HepG2 (cell line): Measurements from ENCODE around the gene GALNT17.

Experiments used
- CEBPZ ChIP-seq: IDR thresholded peaks from 2 replicates; pipeline ENCODE4 v1.6.1; 2012; ENCODE audit warnings: low read length, improper control_type of control experiment
- EZH2 ChIP-seq: conservative IDR thresholded peaks from 2 replicates; pipeline ENCODE4 v1.6.1; 2012; ENCODE audit warnings: mild to moderate bottlenecking, low read depth, low read length, moderate library complexity
- FOXJ3 ChIP-seq: sonication (generic); formaldehyde crosslinking; IDR thresholded peaks from 2 replicates; pipeline ENCODE4 v1.4.0; 2020; ENCODE audit warnings: missing genetic modification reagents, mild to moderate bottlenecking, borderline replicate concordance
- MAFF ChIP-seq: IDR thresholded peaks from 2 replicates; pipeline ENCODE4 v1.6.1; 2011; ENCODE audit warnings: low read depth, low read length, improper control_type of control experiment
- POLR2AphosphoS5 ChIP-seq: IDR thresholded peaks from 2 replicates; pipeline ENCODE4 v1.6.1; 2012; ENCODE audit warnings: low read depth, low read length
- SNAPC2 ChIP-seq: sonication (generic); formaldehyde crosslinking; IDR thresholded peaks from 2 replicates; pipeline ENCODE4 v1.8.1; 2022; ENCODE audit warnings: mild to moderate bottlenecking, missing genetic modification reagents
- THAP9 ChIP-seq: sonication (generic); formaldehyde crosslinking; IDR thresholded peaks from 2 replicates; pipeline ENCODE4; 2020; ENCODE audit warnings: missing genetic modification reagents, mild to moderate bottlenecking, borderline replicate concordance
- ZNF614 ChIP-seq: IDR thresholded peaks from 2 replicates; pipeline ENCODE4 v1.6.1; 2018; ENCODE audit warnings: missing biosample characterization, missing genetic modification reagents, inconsistent platforms, borderline replicate concordance
- ZNF629 ChIP-seq: sonication (generic); formaldehyde crosslinking; conservative IDR thresholded peaks from 2 replicates; pipeline ENCODE4 v1.5.0; 2020; ENCODE audit warnings: missing genetic modification reagents
- ZNF704 ChIP-seq: sonication (generic); formaldehyde crosslinking; IDR thresholded peaks from 2 replicates; pipeline ENCODE4 v1.8.1; 2023; ENCODE audit warnings: mild to moderate bottlenecking, inconsistent platforms, moderate library complexity, missing genetic modification reagents, borderline replicate concordance
- TF ChIP-seq, protein P1 (sequence below), 2 experiments: sonication (generic) in 1 of 2; formaldehyde crosslinking in 1 of 2; IDR thresholded peaks; 2 replicates each; pipeline versions ENCODE4 v1.5.1 to v1.6.1; 2011 to 2020; ENCODE audit warnings: borderline replicate concordance in 1 of 2, low read depth in 1 of 2, low read length in 1 of 2, mild to moderate bottlenecking in 1 of 2, missing genetic modification reagents in 1 of 2, moderate library complexity in 1 of 2

DNA sequence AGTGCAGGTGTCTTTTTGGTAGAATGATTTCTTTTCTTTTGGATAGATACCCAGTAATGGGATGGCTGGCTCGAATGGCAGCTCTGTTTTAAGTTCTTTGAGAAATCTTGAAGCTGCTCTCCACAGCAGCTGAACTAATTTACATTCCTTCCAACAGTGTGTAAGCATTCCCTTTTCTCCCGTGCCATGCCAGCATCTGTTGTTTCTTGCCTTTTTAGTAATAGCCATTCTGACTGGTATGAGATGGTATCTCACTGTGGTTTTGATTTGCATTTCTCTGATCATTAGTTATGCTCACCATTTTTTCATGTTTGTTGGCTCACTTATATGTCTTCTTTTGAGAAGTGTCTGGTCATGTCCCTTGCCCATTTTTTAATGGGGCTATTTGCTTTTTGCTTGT is 486.3 kb downstream of the GALNT17 start:
- TF ChIP-seq, protein P1, sequence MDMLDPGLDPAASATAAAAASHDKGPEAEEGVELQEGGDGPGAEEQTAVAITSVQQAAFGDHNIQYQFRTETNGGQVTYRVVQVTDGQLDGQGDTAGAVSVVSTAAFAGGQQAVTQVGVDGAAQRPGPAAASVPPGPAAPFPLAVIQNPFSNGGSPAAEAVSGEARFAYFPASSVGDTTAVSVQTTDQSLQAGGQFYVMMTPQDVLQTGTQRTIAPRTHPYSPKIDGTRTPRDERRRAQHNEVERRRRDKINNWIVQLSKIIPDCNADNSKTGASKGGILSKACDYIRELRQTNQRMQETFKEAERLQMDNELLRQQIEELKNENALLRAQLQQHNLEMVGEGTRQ (IDR thresholded peaks at IDR 0.05; ENCODE audit: low read depth, low read length) = no peak
- TF ChIP-seq, protein P1 (CRISPR knock-in tag; IDR thresholded peaks at IDR 0.05; ENCODE audit: borderline replicate concordance) = no peak
- TF ChIP-seq MAFF = no peak
- no peak for TF ChIP-seq ZNF704
- TF ChIP-seq ZNF629 = no peak
- TF ChIP-seq CEBPZ = no peak
- TF ChIP-seq SNAPC2 = no peak
- no peak for TF ChIP-seq THAP9
- TF ChIP-seq ZNF614 (CRISPR knock-in tag) = no peak
- TF ChIP-seq POLR2AphosphoS5 = no peak
- TF ChIP-seq FOXJ3 = no peak
- no peak for TF ChIP-seq EZH2
